HG03565 (cell line): ENCODE results near the gene CIDEA.

ENCODE experiments used
- ATAC-seq: cut with Tn5 transposase; IDR thresholded peaks from one replicate; pipeline ENCODE4 v1.9.1; 2021; ENCODE audit warnings: mild to moderate bottlenecking, moderate library complexity; ENCODE audit not compliant: unreplicated experiment

The CIDEA gene

DNA sequence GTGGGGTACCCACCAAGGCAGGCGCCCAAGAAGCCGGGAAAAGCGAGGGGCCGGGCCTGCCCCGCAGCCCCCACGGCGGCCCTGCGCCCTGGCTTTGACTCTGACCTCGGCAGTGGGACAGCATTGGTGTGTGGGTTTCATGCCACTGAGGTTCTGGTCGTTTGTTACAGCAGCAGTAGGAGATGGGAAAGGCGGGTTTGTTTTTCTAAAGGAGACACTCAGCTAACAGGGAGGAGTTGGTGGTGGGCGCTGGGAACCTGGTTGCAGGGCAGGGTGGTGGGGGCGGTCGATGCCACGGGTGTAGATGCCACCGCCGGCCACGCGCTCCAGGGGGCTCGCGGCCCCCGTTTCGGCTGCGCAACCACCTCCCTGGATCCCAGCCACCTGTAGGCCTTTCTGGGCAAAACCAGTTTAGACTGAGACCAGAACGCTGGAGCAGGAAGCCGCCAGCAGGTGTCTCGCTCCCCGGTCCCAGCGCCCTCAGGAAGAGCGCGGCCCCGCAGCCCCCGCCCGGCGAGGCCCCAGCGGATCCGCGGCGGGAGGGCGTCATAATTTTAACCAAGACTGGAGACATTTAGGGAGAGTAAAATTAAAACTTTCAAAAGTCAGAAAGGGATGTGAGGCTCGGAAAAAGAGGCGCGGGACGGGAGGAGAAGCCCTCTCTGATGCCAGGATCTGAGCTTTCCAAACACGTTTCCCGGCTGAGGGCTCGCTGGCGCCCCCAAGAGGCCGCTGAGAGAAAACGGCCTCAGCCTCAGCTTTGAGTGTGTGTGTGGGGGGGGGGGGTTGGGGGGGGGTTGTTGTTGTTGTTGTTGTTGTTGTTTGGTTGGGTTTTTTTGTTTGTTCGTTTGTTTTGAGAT lies 17.4 kb downstream of the CIDEA start:
- peak; percentile 61 for ATAC-seq

- no peak for ATAC-seq
Observed at GRCh38 chr18:12274793-12275192, 20.6 kb downstream of the CIDEA start.

- ATAC-seq: no peak
Observed at GRCh38 chr18:12276736-12277554, 22.8 kb downstream of the CIDEA start.

DNA sequence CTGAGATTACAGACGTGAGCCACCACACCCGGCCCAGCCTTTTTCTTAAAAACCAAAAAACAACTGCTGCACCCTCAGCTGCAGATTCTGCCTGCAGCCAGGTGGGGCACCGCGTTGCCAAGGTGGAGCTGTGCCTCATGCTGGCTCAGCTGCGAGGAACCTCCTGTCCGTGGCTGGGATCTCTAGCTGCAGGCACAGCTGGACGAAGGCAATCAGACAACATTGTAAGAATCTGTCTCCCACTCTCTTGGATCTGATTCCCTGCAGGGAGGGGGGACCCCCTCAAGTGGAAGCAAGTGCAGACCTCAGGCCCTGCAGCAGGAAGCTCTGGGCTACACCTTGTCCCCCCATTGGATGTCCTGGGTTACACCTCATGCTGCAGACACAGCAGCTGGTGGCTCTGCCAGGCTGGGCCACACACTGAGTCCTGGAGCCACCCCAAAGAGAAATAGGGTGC lies 24.1 kb downstream of the CIDEA start:
- no peak for ATAC-seq

GRCh38 chr18:12278741-12279682 lies 24.9 kb downstream of the CIDEA start:
- ATAC-seq: no peak

GRCh38 chr18:12279781-12280531 lies 25.8 kb downstream of the CIDEA start:
- no peak for ATAC-seq

GRCh38 chr18:12281861-12282260 lies 27.7 kb downstream of the CIDEA start:
- ATAC-seq: no peak

DNA sequence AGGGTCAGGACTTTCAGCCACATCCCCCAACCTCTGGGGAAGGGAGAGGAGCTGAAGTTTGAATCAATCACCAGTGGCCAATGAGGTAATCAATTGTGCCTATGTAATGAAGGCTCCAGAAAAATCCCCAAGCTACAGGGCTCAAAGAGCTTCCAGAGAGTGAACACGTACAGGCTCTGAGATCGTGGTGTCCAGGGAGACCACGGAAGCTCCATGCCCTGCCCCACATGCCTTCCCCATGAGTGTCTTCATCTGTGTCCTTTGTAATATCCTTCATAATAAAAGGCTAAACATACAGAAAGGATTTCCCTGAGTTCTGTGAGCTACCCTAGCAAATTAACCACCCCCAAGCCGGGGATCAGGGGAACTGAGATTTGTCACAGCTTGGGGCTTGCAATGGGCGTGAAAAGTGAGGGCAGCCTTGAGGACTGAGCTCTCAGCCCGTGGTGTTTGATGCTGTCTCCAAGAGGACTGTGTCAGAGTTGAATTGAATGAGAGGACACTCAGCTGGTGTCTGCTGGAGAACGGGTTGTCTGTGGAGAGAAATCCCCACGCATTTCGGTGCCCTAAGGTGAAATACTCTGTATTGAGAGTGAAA lies 28.4 kb downstream of the CIDEA start:
- ATAC-seq: no peak

GRCh38 chr18:12283256-12283655 lies 29.1 kb downstream of the CIDEA start:
- ATAC-seq: no peak

GRCh38 chr18:12283666-12284065 lies 29.5 kb downstream of the CIDEA start:
- no peak for ATAC-seq

DNA sequence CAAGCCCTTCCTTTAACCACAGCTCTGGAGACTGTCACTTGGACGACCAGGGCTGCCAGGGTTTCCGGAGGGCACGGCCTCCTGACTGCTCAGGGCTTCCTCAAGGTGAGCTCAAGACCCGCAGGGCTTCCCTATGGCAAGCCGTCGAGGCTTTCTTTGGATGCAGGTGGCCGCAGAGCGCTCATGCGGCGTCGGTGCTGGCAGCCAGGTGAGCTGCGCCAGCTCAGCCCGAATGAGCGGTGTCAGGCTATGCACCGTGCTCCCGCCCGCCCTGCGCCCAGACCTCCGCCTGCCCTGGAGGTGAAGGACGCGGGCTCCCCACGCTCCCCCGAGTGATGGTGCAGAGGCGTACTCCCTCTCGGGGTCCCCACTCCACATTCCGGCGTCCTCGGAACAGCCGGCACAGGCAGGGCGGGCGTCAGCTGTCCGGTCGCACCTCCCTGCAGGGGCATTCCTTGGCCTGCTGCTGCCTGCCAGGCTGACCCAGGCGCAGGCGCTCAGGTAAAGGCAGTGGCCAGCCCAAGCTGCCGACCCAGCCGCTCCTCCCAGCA lies 33.0 kb downstream of the CIDEA start:
- ATAC-seq: no peak

GRCh38 chr18:12287684-12288402 lies 33.7 kb downstream of the CIDEA start:
- no peak for ATAC-seq

GRCh38 chr18:12288403-12288755 lies 34.2 kb downstream of the CIDEA start:
- no peak for ATAC-seq

DNA sequence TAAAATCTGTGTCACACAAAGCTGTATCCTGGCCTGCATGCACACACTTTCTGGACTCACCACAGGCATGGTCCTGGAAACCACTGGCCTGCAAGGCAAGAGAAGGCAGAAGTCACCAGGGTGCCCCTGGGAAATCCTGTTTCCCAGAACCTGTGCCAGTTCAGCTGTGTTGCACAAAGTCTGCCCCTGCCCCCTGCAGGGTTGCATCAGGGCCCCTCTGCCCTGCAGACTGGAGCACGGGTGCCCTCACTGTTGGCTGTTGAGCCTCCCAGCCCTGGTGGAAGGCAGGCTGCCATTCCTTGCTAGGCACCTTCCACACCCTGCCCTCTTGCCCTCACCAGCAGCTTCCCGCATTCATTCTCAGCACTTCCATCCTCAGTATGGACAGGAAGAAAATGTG lies 35.9 kb downstream of the CIDEA start:
- no peak for ATAC-seq

DNA sequence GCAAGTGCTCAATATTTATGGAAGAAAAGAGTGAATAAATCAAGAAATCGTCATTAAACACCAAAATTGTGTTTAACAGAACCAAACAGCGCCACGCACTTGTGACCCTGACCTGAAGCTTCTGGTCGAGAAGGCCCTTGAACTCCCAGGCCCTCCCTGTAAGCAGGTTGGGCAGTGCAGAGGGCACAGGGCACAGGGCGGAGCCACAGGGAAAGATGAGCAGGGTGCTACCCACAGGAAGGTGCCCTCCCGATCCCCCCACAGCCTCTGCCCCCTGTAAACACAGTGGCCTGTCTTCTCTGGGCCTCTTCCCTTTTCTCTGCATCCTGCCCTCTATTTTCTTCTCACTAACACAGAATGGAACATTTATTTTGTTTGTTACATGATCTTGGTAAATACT lies 37.0 kb downstream of the CIDEA start:
- ATAC-seq: no peak

GRCh38 chr18:12291690-12292089 lies 37.5 kb downstream of the CIDEA start:
- no peak for ATAC-seq

DNA sequence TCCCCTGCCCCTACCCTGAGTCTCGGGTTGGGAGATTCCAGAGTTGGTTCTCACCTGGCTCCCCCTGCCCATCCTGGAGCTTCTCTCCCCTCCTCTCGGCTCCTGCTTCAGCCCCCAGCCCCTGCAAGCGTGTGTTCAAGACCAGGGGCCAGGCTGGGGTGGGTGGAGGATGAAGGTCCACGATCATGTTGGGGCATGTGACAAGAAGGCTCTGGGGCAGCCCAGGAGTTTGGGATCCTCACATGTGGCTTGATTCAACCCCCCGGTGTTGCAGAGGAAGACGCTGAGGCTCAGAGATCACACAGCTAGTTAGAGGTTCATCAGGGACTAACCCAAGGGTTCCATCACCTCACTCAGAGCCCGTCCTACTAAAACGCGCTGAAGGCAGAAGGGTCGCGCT lies 39.7 kb downstream of the CIDEA start:
- no peak for ATAC-seq

- ATAC-seq: no peak
Observed at GRCh38 chr18:12295389-12296086, 41.4 kb downstream of the CIDEA start.
